ENCODE measurements around the gene TSPY3.
"Not testable (repeated sequence)": the region's sequence is repeated elsewhere in the genome, so short reads cannot be mapped to it uniquely, and the experiment has no call there.

TSPY3 gene, protein sequence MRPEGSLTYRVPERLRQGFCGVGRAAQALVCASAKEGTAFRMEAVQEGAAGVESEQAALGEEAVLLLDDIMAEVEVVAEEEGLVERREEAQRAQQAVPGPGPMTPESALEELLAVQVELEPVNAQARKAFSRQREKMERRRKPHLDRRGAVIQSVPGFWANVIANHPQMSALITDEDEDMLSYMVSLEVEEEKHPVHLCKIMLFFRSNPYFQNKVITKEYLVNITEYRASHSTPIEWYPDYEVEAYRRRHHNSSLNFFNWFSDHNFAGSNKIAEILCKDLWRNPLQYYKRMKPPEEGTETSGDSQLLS
- 0 reads per million in 2 donors for total RNA-seq

GRCh38 chrY:9398121-9398520 is at the start of gene TSPY3:
Gene TSPY3, plus strand, starts transcription at chrY:9398421. Its CDS starts 46 bp downstream, at chrY:9398467.
- not testable (repeated sequence) for DNase-seq

DNA sequence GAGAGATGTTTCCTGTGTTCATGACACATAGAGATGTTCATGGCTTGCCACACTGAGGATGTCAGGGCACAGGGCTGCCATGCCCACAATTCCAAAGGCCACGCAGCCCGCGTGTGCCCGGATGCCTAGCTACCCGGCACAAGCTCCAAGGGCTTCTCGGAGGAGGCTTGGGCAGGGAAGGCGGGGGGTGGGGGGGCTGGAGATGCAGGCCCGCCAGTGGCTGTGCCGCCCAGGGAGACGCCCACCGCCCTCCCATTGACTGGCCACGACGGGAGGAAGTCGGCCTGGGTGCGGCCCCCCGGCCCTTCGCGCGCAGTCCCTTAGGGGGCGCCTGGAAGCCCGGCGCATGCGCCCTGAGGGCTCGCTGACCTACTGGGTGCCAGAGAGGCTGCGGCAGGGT is 40.7 kb upstream of the TSPY3 start, which contains the start of gene TSPY8:
TSS of gene TSPY8 (plus strand) at position 301 of the 400 bp plus-strand sequence. CDS start at position 347, 46 bp downstream.
- not testable (repeated sequence) for DNase-seq

- DNase-seq = not testable (repeated sequence)
Measured at GRCh38 chrY:9396527-9396926, 1.7 kb upstream of the TSPY3 start.

All from activated gamma-delta T cell (primary cell).